Measurements from ENCODE around the gene SETD3.

GRCh38 chr14:99519347-99519881 lies 38.8 kb upstream of the SETD3 start:
- no peak for TF ChIP-seq GATA2 (IDR thresholded peaks at IDR 0.05; ENCODE audit: low read depth, low read length)
- TF ChIP-seq GATA3 (IDR thresholded peaks at IDR 0.05; ENCODE audit: low read depth, low read length): no peak

Measured in SH-SY5Y (cell line).